Neural cell (in vitro differentiated cells): ENCODE measurements around the gene E4F1. TPM values are rescaled to one million over a fixed set of nuclear protein-coding genes. Genes with fewer than 3 reads are reported as not detected.

Experiments used
- H2AFZ ChIP-seq: fragments of 200-600, 300-800 bp; sonication (generic), shearing (Covaris generic); 2 replicates; pipeline ENCODE4 v1.6.0; 2014; ENCODE audit warnings: low read depth, mild to moderate bottlenecking, antibody characterized with exemption, low read length, moderate library complexity
- H3F3A ChIP-seq: fragments of 200-600 bp; shearing (Covaris generic); 2 replicates; pipeline ENCODE4 v1.6.1; 2016; ENCODE audit warnings: mild to moderate bottlenecking, moderate library complexity, mixed read lengths, antibody characterized with exemption, low read length; ENCODE audit not compliant: insufficient read depth, poor library complexity, severe bottlenecking
- H3K27ac ChIP-seq: fragments of 200-600, 300-800 bp; sonication (generic), shearing (Covaris generic); 2 replicates; pipeline ENCODE4 v1.5.1; 2014; ENCODE audit warnings: mild to moderate bottlenecking, low read length, moderate library complexity
- H3K27me3 ChIP-seq: fragments of 300-800, 200-600 bp; sonication (generic), shearing (Covaris generic); 2 replicates; pipeline ENCODE4 v1.6.0; 2014; ENCODE audit warnings: mild to moderate bottlenecking, low read depth, low read length, moderate library complexity; ENCODE audit not compliant: insufficient read depth
- H3K36me3 ChIP-seq: fragments of 300-800, 200-600 bp; sonication (generic), shearing (Covaris generic); 2 replicates; pipeline ENCODE4 v1.5.1; 2014; ENCODE audit warnings: mild to moderate bottlenecking, antibody characterized with exemption, low read length, moderate library complexity; ENCODE audit not compliant: insufficient read depth
- H3K4me2 ChIP-seq: fragments of 300-800, 200-600 bp; sonication (generic), shearing (Covaris generic); 2 replicates; pipeline ENCODE4 v1.6.0; 2014; ENCODE audit warnings: mild to moderate bottlenecking, low read length
- H3K4me3 ChIP-seq: fragments of 300-800, 200-600 bp; sonication (generic), shearing (Covaris generic); 2 replicates; pipeline ENCODE4 v1.5.1; 2014; ENCODE audit warnings: mild to moderate bottlenecking, low read length, moderate library complexity
- H3K79me2 ChIP-seq: fragments of 200-600 bp; shearing (Covaris generic); replicated peaks from 2 replicates; pipeline ENCODE4 v1.6.0; 2014; ENCODE audit warnings: mild to moderate bottlenecking, low read length, moderate library complexity; ENCODE audit not compliant: insufficient read depth
- H3K9ac ChIP-seq: fragments of 300-800, 200-600 bp; sonication (generic), shearing (Covaris generic); 2 replicates; pipeline ENCODE4 v1.6.1; 2016; ENCODE audit warnings: mild to moderate bottlenecking, low read length, mixed read lengths
- H3K9me2 ChIP-seq: fragments of 200-600 bp; shearing (Covaris generic); 2 replicates; pipeline ENCODE4 v1.6.1; 2016; ENCODE audit warnings: mild to moderate bottlenecking, low read length, mixed read lengths; ENCODE audit not compliant: insufficient read depth
- H3K9me3 ChIP-seq: fragments of 200-600, 300-800 bp; sonication (generic), shearing (Covaris generic); 2 replicates; pipeline ENCODE4 v1.6.1; 2016; ENCODE audit warnings: mild to moderate bottlenecking, mixed run types, low read length, moderate library complexity, mixed read lengths
- H4K20me1 ChIP-seq: fragments of 200-600 bp; shearing (Covaris generic); 2 replicates; pipeline ENCODE4 v1.6.1; 2016; ENCODE audit warnings: mild to moderate bottlenecking, mixed run types; ENCODE audit not compliant: insufficient read depth
- CTCF ChIP-seq: fragments of 450-650 bp; IDR thresholded peaks from 2 replicates; pipeline ENCODE4 v1.5.1; 2014; ENCODE audit warnings: antibody characterized with exemption, mild to moderate bottlenecking, moderate library complexity; ENCODE audit not compliant: poor library complexity, severe bottlenecking
- EP300 ChIP-seq: fragments of 450-650 bp; conservative IDR thresholded peaks from 2 replicates; pipeline ENCODE4 v1.6.1; 2014; ENCODE audit warnings: antibody characterized with exemption, mild to moderate bottlenecking, moderate library complexity; ENCODE audit not compliant: poor library complexity, severe bottlenecking
- EZH2 ChIP-seq: fragments of 200-600, 300-800 bp; shearing (Covaris generic), sonication (generic); IDR thresholded peaks from 2 replicates; pipeline ENCODE4 v1.6.1; 2014; ENCODE audit warnings: antibody characterized with exemption, low read length, borderline replicate concordance, mild to moderate bottlenecking; ENCODE audit not compliant: insufficient read depth, poor library complexity, severe bottlenecking
- MXI1 ChIP-seq: fragments of 450-650 bp; conservative IDR thresholded peaks from 2 replicates; pipeline ENCODE4 v1.6.1; 2014; ENCODE audit warnings: antibody characterized with exemption, mild to moderate bottlenecking; ENCODE audit not compliant: poor library complexity, severe bottlenecking
- POLR2AphosphoS5 ChIP-seq: IDR thresholded peaks from 2 replicates; pipeline ENCODE4 v1.6.1; 2012
- RAD21 ChIP-seq: fragments of 450-650 bp; conservative IDR thresholded peaks from 2 replicates; pipeline ENCODE4 v1.6.1; 2014; ENCODE audit warnings: antibody characterized with exemption, mild to moderate bottlenecking, moderate library complexity
- REST ChIP-seq: IDR thresholded peaks from 2 replicates; pipeline ENCODE4 v1.6.1; 2012; ENCODE audit warnings: borderline replicate concordance
- SMC3 ChIP-seq: fragments of 450-650 bp; conservative IDR thresholded peaks from 2 replicates; pipeline ENCODE4 v1.6.1; 2014; ENCODE audit warnings: antibody characterized with exemption, mild to moderate bottlenecking, moderate library complexity; ENCODE audit not compliant: poor library complexity
- TAF1 ChIP-seq: IDR thresholded peaks from 2 replicates; pipeline ENCODE4 v1.6.1; 2012; ENCODE audit warnings: low read depth
- polyA plus RNA-seq: library from polyadenylated mRNA; depleted of rRNA; stranded (reverse); fragments of >200 nt; gene quantifications from 2 replicates; pipeline ENCODE4 v1.2.3, GENCODE V29; 2014

The E4F1 gene
- polyA plus RNA-seq, 1 donor from 2014 or later = 64.9 TPM

- no peaks in the 10 kb centered on the region for H3F3A ChIP-seq
- H3K79me2 ChIP-seq = peaks cover 2% of the 10 kb centered on the region
- no peaks in the 10 kb centered on the region for H3K9me3 ChIP-seq
- H3K9me2 ChIP-seq = no peaks in the 10 kb centered on the region
- TF ChIP-seq EP300 (no peak), EZH2 (no peak), POLR2AphosphoS5 (no peak), CTCF (no peak), RAD21 (no peak)
- no peak overlapping the region for H3K9ac ChIP-seq
- no peak overlapping the region for H2AFZ ChIP-seq
- H3K4me3 ChIP-seq = no peak overlapping the region
- no peak overlapping the region for H3K27ac ChIP-seq
- no peaks in the 10 kb centered on the region for H4K20me1 ChIP-seq
- H3K36me3 ChIP-seq = no peaks in the 10 kb centered on the region
- peaks cover 3% of the 10 kb centered on the region for H3K27me3 ChIP-seq
- no peak overlapping the region for H3K4me2 ChIP-seq
These were observed 24.3 kb upstream of the E4F1 start for GRCh38 chr16:2199095-2199494.

GRCh38 chr16:2199621-2200139 is 23.7 kb upstream of the E4F1 start:
- Histone ChIP-seq H3K79me2 (peaks cover 2% of the 10 kb centered on the region), H3K27ac (no peak overlapping the region), H2AFZ (no peak overlapping the region), H3K4me2 (no peak overlapping the region), H3K27me3 (peaks cover 3% of the 10 kb centered on the region), H3K36me3 (no peaks in the 10 kb centered on the region), H3F3A (no peaks in the 10 kb centered on the region), H4K20me1 (no peaks in the 10 kb centered on the region), H3K9me2 (no peaks in the 10 kb centered on the region), H3K9ac (no peak overlapping the region), H3K4me3 (no peak overlapping the region), H3K9me3 (no peaks in the 10 kb centered on the region)
- TF ChIP-seq POLR2AphosphoS5 (no peak), RAD21 (no peak), MXI1 (no peak), REST (no peak), EZH2 (no peak), EP300 (no peak), SMC3 (no peak), TAF1 (no peak)

GRCh38 chr16:2200313-2200712 is 23.1 kb upstream of the E4F1 start:
- no peaks in the 10 kb centered on the region for H3K79me2 ChIP-seq
- no peaks in the 10 kb centered on the region for H3K9me2 ChIP-seq
- no peak overlapping the region for H3K27ac ChIP-seq
- no peak overlapping the region for H3K9ac ChIP-seq
- peaks cover 3% of the 10 kb centered on the region for H3K27me3 ChIP-seq
- H4K20me1 ChIP-seq = no peaks in the 10 kb centered on the region
- no peak overlapping the region for H2AFZ ChIP-seq
- H3K36me3 ChIP-seq = no peaks in the 10 kb centered on the region
- H3K9me3 ChIP-seq = no peaks in the 10 kb centered on the region
- no peak overlapping the region for H3K4me3 ChIP-seq
- H3K4me2 ChIP-seq = no peak overlapping the region
- no peaks in the 10 kb centered on the region for H3F3A ChIP-seq
- TF ChIP-seq TAF1 (no peak), SMC3 (no peak), EZH2 (no peak), POLR2AphosphoS5 (no peak), EP300 (no peak), REST (no peak), MXI1 (no peak), RAD21 (no peak), CTCF (no peak)
